IPS DF 4.7 (cell line): ENCODE data around the gene PDGFB.

ENCODE experiments used
- DNase-seq: peaks from one replicate; pipeline ENCODE4 v3.0.0-alpha.2; 2013; ENCODE audit warnings: low spot score; ENCODE audit errors: extremely low read depth

The PDGFB gene

GRCh38 chr22:39240831-39241793 is 3.7 kb downstream of the PDGFB start:
- no peak for DNase-seq

DNA sequence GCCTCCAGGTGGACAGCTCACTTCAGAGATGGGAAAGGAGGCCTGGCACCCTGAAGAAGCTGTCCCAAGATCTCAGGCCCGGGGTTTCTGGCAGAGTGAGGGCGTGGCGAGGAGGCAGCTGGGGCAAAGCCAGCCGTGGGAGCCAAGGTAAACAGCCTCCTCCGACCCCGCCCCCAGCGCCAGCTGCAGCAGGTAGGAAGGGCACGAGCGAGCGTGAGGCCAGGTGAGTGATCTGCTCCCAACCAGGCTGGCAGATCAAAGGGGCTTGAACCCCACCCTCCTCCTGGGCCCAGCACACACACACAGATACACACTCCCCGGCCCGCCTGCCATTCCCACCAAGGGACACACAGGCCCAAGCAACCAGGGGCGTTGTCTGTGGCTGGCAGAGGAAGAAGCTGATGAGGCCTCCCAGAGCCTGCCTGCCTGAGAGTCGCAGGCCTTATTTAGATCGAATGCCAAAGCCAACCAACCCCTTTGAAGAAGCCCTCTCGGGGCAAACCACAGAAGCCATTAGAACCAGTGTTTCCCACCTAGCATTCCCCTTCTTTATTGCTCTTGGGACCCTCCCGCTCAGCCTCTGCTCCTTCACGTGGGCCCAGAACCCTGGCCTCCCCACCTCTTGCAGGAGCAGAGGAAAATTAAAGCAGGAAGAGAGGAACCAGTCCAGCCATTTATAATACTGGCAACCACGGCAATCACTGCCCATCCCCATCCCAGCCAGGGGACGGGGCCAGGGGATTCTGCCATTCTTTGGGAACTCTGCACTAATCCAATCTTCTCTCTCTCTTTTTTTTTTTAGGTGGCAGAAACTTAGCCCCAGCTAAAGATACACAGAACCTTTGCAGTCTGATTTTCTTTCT is 5.0 kb downstream of the PDGFB start:
- DNase-seq, result no peak

DNA sequence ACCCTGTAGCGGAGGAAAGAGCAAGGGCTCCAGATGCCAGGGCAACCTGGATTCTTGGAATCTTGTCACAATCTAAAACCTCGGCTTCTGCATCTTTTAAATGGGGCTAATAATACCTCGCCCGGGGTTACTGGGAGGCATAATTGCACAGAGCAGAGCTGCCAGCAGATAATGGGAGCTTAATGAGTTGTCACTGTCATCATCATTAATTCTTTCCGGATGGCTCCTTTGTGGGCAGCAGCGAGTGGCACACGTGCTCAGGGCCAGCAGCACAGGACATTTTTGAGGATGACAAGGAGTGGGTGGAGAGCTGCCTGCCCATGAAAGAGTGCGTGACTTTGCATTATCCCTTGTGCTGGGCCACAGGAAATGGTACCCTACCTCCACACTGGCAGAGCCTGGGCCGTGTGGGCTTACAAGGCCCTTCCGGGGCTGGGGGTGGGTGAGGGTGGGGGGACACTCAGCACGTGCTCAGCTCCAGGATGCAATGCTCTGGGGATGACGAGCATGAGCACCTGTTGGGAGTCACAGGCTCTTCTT is 5.7 kb downstream of the PDGFB start:
- no peak for DNase-seq

GRCh38 chr22:39238561-39238960 is 6.2 kb downstream of the PDGFB start:
- no peak for DNase-seq

- DNase-seq, result no peak
These were observed 6.7 kb downstream of the PDGFB start for GRCh38 chr22:39238101-39238466.

- DNase-seq, result no peak
These were observed 7.3 kb downstream of the PDGFB start for GRCh38 chr22:39237318-39238100.

DNA sequence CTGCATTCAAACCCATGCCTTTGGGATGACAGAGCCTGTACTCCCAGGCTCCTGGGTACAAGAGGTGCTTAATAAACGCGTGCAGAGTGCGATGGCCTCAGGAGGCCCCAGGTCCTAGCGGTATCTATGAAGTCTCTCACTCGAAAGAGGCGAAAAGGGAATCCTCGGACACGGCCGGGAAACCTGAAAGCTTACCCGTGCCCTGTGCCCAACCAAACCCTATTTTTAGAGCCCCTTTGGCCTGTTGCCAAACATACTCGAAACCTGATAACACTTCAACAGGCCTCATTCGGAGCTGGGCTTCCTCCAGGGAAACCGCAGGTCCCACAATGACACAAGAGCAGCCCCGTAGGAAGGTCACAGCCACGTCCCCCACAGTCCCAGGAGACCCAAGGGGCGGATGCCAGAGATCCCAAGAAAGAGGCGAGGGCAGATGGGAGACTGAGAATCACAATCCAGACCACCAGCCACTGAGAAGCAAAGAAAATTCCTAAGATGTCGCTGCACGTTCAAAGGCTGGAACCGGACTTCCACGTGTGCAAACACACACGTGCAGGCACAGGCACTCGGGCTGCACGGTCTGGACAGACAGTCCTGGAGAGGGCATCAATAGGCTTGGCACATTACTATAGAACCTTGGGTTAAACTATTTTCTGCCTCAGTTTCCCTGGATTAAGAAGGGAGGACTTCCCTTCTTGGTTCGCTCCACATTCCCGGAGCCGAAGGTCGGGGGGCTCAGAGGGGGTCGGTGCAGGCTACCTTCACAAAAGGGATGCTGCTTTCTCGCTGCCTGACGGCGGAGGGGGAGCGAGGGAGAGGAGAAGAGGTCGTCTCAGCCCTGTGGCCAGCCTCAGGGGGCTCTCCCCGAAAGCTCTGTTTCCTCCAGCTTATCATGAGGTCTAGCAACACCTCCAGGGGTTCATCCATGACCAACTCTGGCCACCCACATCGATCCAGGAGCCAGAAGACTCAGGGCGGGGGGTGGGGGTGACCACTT is 8.2 kb downstream of the PDGFB start:
- no peak for DNase-seq

DNA sequence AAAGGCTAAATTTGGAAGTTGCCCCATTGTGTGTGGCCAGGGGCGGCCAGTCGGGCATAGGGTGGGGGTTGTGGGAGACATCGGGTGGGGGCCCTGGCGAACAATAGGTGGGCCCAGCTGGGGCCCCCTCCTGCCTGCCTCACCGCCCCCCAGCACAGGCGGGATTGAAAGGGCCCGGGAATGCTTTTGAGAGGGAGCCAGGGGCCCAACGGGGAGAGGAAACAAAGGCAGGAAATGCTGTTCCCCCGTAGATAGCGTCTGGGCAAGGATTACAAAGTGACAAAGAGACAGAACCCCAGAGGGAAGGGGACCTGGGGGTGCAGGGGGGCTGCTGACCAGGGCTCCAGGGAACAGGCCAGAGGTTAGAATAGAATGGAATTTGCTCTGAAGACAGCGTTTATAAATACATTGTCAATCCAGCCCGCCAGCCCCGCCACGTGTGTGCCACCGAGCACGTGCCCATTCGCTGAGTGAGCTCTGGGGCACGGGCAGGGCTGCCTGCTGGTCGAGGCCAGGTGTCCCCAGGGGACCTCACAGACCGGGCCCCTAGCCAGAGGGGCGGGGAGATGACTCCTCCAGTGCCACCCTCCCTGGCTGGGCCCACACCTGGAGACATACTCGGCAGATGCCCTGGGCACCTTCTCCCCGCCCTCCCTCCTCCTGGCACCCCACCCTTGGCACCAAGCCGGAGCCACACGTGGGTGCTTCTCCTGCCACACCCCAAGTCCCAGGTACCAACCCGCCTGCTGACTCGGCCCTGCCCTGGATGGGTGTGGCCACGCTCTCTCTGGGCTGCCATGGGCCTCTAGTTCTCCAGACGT is 9.7 kb downstream of the PDGFB start:
- DNase-seq, result no peak

DNA sequence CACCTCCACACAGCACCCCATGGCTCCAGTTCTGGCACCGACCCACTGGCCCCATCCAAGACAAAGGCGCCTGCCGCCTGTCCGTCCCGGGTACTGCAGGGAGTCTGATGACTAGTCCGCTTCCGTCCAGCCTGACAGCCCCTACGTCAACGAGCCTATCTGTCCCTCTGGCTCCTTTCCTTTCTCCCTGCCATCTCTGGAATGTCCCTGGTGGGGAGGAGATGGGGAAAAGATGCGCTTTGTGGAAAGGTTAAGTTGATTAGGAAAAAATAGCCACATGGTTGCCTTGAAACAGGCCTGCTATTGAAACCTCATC is 10.4 kb downstream of the PDGFB start:
- no peak for DNase-seq

- DNase-seq, result no peak
These were observed 10.9 kb downstream of the PDGFB start for GRCh38 chr22:39233710-39234471.

- no peak for DNase-seq
These were observed 11.7 kb downstream of the PDGFB start for GRCh38 chr22:39232806-39233709.

DNA sequence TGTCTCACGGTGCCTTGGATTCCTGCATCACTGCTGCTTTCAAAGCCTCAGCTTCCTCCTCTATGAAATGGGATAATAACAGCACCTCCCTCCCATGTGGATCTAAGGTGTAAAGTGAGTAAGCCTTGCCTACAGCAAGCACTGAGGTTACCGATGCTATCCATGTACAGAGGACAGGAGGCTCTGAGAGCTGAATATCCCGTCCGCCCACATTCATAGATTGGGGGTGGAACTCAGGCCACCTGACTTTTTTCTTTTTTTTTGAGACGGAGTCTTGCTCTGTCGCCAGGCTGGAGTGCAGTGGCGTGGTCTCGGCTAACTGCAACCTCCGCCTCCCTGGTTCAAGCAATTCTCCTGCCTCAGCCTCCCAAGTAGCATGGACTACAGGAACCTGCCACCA is 12.5 kb downstream of the PDGFB start:
- DNase-seq, result no peak

GRCh38 chr22:39231197-39231950 is 13.4 kb downstream of the PDGFB start:
- no peak for DNase-seq

GRCh38 chr22:39230261-39231196 is 14.3 kb downstream of the PDGFB start:
- no peak for DNase-seq

DNA sequence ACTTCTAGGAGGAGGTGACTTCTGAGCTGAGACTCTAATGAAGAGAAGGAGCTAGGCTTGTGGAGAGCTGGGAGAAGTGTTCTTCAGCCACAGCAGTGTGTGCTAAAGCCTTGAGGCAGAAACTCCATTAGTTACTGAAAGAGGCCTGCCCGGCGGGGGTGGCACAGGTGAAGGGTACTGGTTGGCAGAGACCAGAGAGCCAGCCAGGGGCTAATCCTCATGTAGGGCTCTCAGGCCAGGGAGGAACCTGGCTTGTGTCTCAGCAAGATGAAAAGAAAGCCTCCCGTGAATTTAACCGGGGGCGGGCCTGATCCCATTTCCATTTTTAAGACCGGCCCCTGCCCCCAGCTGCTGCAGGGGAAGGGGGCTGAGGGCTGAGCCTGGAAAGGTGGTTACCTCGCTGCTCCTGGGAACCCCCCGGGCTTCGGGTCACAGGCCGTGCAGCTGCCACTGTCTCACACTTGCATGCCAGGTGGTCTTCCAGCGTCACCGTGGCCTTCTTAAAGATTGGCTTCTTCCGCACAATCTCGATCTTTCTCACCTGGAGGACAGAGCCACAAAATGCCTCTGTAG is 15.0 kb downstream of the PDGFB start:
- DNase-seq, result no peak
